ENCODE data around the gene RTBDN. TPM values are rescaled to one million over a fixed set of nuclear protein-coding genes. Genes with fewer than 3 reads are reported as not detected.
"Not testable (repeated sequence)": the region's sequence is repeated elsewhere in the genome, so short reads cannot be mapped to it uniquely, and the experiment has no call there.

The RTBDN gene
- total RNA-seq, 2 donors from 2014 or later = 0.49 TPM; not detected in 1

- intact Hi-C loops (cut with DNase I, micrococcal nuclease) = loop anchor here in 1 of 2 donors (5.0 kb wide), 1 partner anchor 35 kb away; no protein-coding TSS in a partner anchor
- ATAC-seq, DNase-seq: not testable (repeated sequence)
Measured at GRCh38 chr19:12797607-12798006, 36.8 kb downstream of the RTBDN start.

- intact Hi-C loops (cut with DNase I, micrococcal nuclease) = loop anchor here in 1 of 2 donors (5.0 kb wide), 1 partner anchor 35 kb away; no protein-coding TSS in a partner anchor
Measured at GRCh38 chr19:12797141-12797587, 37.2 kb downstream of the RTBDN start.

GRCh38 chr19:12796146-12797071, 38.0 kb downstream of the RTBDN start:
- DNase-seq = peak; percentile 74 to 83
- peak; percentile 39 for ATAC-seq
- intact Hi-C loops (cut with DNase I, micrococcal nuclease) = loop anchor here in 1 of 2 donors (5.0 kb wide), 1 partner anchor 34 kb away; no protein-coding TSS in a partner anchor

More at GRCh38 chr19:12797141-12797587, 37.2 kb downstream of the RTBDN start:
- no peak for DNase-seq
- no peak for ATAC-seq

- no peak for DNase-seq
- intact Hi-C loops (cut with DNase I, micrococcal nuclease) = loop anchor here in 1 of 2 donors (5.0 kb wide), 1 partner anchor 33 kb away; no protein-coding TSS in a partner anchor
- ATAC-seq = no peak
Measured at GRCh38 chr19:12794971-12795381, 39.4 kb downstream of the RTBDN start.

GRCh38 chr19:12794196-12794941, 40.0 kb downstream of the RTBDN start:
- no peak for DNase-seq
- intact Hi-C loops (cut with DNase I, micrococcal nuclease) = no loop called here
- no peak for ATAC-seq

GRCh38 chr19:12793290-12794195, 40.8 kb downstream of the RTBDN start:
- intact Hi-C loops (cut with DNase I, micrococcal nuclease) = no loop called here
- DNase-seq (peak; percentile 93), ATAC-seq (peak; percentile 35)

GRCh38 chr19:12792853-12793289, 41.5 kb downstream of the RTBDN start:
- intact Hi-C loops (cut with DNase I, micrococcal nuclease) = no loop called here
- DNase-seq (peak in 1 of 2 donors; percentile 47), ATAC-seq (no peak)

GRCh38 chr19:12792051-12792852, 42.1 kb downstream of the RTBDN start:
- ATAC-seq (no peak), DNase-seq (peak; percentile 76 to 84)
- intact Hi-C loops (cut with DNase I, micrococcal nuclease) = no loop called here

GRCh38 chr19:12791345-12792050, 42.9 kb downstream of the RTBDN start, which contains the start of gene JUNB:
Gene JUNB, plus strand, starts transcription at chr19:12791486. Its CDS starts 286 bp downstream, at chr19:12791772.
- intact Hi-C loops (cut with DNase I, micrococcal nuclease) = no loop called here
- DNase-seq (peak; percentile 97), ATAC-seq (peak; percentile 40)

GRCh38 chr19:12790628-12791344, 43.6 kb downstream of the RTBDN start:
- DNase-seq = no peak
- intact Hi-C loops (cut with DNase I, micrococcal nuclease) = no loop called here
- ATAC-seq = no peak

- ATAC-seq (peak; percentile 44), DNase-seq (peak; percentile 95 to 98)
- intact Hi-C loops (cut with DNase I, micrococcal nuclease) = no loop called here
Measured at GRCh38 chr19:12789904-12790619, 44.3 kb downstream of the RTBDN start.

GRCh38 chr19:12789098-12789903, 45.1 kb downstream of the RTBDN start:
- ATAC-seq = peak; percentile 32
- DNase-seq = peak; percentile 76 to 84
- intact Hi-C loops (cut with DNase I, micrococcal nuclease) = no loop called here

GRCh38 chr19:12788682-12789097, 45.7 kb downstream of the RTBDN start:
- peak; percentile 91 to 92 for DNase-seq
- ATAC-seq = peak; percentile 12
- intact Hi-C loops (cut with DNase I, micrococcal nuclease) = no loop called here

GRCh38 chr19:12788042-12788681, 46.2 kb downstream of the RTBDN start:
- intact Hi-C loops (cut with DNase I, micrococcal nuclease) = no loop called here
- ATAC-seq (no peak), DNase-seq (peak in 1 of 2 donors; percentile 3)

Measured in left colon (tissue), 2 donors.